ENCODE measurements around the gene TMEM61. TPM values are rescaled to one million over a fixed set of nuclear protein-coding genes. Genes with fewer than 3 reads are reported as not detected.
A peak's percentile ranks its signal among the peaks of the same experiment; 100 is the strongest.
"Not testable (repeated sequence)": the region's sequence is repeated elsewhere in the genome, so short reads cannot be mapped to it uniquely, and the experiment has no call there.

The TMEM61 gene
- total RNA-seq, 1 donor from 2014 or later: not detected

DNA sequence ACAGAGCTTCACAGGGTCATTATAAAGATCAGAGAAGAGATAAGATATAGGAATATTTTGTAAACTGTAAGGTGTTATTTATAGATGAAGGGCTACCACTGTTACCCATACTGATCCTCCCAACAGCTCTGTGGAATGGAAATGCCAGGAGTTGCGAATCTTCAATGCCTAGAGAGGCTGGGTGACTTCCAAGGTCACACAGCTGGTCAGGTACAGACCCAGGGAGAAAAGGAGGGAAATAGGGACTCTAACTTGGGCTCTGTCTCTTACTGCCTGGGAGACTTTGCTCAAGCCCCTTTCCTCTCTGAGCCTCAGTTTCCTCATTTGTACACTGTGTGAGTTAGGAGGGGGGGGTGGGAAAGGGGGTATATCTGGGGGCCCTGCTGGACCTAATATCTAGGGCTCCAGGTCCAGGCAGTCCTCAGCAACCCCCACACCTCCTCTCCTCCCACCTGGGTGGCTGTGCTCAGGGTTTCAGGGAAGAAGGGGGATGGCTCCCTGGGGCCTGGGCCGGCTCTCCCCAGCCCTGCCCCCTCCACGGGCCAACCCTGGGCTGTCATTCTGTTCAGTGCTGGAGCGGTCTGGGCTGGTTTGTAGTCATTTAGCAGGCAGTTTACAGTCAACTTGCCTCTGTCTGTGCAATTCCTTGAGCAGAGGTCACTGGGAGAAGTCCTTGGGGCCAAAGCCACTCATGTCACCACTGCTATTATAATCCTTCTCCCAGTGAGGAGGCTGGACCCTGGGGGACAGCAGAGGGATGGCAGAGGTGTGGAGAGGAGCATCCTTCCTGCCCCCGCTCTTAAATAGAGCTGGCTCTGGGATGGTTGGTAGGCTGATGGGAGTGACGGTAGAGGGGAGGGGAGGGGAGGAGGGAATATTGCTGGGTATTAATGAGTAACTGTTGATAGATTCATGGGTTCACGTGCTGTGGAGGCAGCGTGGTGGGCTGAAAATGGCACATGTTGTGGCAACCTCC, 20.0 kb downstream of the TMEM61 start:
- DNase-seq (ENCODE audit: low read depth): no peak

- no peak for DNase-seq (ENCODE audit: low read depth)
These were observed 20.9 kb downstream of the TMEM61 start for GRCh38 chr1:55001311-55001710.

GRCh38 chr1:55002686-55003085, 22.3 kb downstream of the TMEM61 start:
- no peak for DNase-seq (ENCODE audit: low read depth)

DNA sequence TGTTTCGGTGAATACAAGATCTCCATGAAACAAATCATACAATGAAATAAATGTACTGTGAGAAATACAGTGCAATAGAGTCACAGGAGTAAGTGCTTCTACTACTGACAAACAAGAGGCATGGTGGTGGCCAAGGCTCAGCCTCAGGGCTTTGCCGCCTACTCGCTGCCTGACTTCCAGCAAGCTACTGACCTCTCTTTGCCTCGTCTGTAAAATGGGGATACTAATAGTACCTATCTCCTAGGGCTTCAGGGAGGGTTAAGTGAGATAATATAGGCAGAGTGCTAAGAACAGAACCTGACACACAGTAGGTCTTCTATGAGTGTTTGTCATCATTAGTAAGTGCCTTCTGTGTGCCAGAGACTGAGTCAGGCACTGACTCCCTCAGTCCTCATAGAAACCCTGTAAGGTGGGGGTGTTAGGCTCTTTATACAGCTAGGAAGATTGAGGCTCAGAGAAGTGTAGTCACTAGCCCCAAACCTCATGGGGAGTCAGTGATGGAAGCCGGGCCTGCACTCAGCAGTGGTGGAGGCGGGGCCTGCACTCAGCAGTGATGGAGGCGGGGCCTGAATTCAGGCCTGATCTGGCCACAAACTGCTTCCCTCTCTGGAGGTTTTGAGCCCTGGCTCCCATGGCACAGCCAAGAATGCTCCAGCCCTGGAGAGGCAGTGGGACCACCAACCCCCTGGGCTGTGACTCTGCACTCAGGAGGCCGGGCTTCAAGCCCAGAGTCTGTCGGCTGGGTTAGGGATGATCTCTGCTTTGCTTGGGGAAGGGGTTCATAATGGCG, 25.1 kb downstream of the TMEM61 start:
- no peak for DNase-seq (ENCODE audit: low read depth)

DNA sequence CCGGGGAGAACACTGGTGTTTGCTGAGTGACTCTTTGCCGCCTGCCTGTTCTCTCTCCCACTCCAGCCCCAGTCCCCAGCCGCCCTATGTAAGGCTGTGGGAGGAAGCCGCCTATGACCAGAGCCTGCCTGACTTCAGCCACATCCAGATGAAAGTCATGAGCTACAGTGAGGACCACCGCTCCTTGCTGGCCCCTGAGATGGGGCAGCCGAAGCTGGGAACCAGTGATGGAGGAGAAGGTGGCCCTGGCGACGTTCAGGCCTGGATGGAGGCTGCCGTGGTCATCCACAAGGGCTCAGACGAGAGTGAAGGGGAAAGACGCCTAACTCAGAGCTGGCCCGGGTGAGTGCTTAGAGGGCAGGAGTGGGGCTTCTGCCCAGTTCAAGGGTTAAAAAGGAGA, 26.5 kb downstream of the TMEM61 start:
- DNase-seq (ENCODE audit: low read depth): no peak

GRCh38 chr1:55007625-55008024, 27.2 kb downstream of the TMEM61 start:
- DNase-seq (ENCODE audit: low read depth): no peak

DNA sequence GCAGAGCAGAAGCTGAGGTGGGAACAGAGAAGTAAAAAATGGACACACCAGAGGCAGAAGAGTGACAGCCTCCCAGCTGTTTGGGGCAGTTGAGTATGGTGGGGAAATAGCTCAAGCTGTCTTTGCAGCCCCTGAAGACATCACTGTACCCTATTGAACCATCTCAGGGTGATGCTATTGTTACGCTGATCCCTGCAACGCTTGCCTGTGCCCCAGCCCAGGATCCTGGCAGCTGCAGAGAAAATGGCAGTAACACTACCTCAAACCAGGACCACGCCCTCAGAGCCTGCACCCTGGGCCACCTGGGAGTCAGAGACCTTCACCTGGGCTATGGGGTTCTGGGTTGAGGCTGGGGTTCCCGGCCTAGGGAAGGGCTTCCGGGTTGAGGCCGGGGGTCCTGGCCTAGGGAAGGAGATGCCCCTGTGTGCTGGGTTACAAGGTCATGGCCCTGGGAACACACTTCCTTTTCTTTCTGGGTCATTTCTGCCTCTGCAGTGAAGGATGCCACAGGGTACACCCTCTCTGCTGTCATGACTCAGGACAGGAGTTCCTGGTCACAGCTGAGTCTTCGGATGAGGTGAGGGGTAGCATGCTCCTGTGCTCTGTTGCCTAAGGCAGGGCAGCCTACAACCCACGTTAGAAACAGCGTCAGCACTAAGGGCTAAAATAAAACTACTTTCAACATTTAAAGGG, 29.9 kb downstream of the TMEM61 start:
- DNase-seq (ENCODE audit: low read depth): no peak

GRCh38 chr1:55010887-55011217, 30.4 kb downstream of the TMEM61 start:
- DNase-seq (ENCODE audit: low read depth): no peak

- DNase-seq (ENCODE audit: low read depth): peak; percentile 40
These were observed 32.2 kb downstream of the TMEM61 start for GRCh38 chr1:55012661-55013060.

DNA sequence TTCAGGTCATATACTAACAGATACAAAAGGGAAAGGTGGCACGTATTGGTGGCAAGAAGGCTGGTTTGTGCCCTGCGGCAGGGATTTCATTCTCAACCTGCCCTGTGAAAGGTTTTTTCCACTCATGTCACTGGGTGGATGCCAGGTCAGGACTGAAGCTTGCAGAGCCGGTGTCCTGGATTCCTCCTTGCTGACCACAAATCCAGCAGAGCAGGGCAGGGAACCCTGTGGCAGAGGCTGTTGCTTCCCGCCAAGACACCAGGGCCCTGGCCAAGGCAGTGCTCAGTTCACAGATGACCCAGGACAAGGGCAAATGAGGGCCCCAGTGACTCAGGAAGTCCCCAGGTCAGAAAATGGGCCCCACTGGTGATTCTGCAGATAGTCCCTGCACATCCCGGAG, 34.7 kb downstream of the TMEM61 start:
- DNase-seq (ENCODE audit: low read depth): peak; percentile 66

DNA sequence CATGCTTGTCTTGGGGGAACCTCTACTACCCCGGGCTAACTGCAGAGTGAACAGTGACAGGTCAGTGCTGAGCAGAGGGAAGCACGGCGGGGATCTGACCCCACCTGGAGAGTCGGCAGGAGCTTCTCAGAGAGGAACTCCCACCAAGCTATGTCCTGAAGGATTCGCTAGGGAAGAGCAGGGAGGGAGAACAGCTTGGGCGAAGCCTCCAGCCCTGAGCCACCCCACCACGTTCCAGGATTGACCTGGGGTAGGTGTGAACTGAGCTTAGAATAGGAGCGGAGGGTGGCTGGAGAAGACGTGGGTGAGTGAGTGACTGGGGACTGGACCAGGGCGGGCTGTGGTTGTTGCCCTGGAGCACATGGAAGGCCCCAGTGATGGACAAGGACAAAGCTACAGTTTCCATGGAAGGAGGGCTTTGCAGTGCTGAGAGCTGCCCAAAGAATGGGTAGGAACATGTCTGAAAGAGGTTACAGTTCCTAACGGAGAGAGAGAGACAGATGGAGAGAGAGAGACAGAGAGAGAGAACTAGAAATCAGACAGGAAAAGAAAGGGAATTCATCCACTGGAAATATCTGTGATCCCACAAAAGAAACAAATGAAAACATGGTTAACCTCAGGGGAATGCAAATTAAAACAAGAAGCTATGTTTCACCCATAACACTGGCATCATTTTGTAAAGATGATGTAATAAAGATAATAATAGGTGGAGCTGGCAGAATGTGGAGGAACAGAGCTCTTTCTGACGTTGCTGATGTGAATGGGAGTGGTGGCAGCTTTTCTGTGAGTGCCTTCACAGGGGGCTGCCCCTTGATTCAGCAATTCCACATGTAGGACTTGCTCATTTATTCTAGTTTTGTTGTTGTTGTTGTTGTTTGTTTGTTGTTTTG, 35.5 kb downstream of the TMEM61 start:
- DNase-seq (ENCODE audit: low read depth): peak; percentile 26

DNA sequence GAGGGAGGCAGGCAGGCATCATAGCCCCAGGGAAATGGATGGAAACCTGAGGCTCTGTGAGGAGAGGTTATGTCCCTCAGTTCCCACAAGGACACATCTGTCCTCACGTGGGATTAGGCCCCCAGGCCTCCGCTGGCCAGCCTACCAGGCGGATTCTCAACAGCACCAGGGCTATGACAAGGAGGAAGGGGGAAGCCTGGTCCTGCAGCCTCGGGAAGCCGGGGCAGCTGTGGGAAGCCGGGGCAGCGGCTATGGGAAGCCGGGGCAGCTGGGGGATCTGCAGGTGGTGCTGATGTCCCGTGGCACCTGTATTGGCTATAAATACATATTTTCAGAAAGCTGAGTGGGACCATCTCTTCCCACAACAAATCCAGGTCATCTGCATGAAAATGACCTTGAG, 38.0 kb downstream of the TMEM61 start:
- DNase-seq (ENCODE audit: low read depth): no peak

GRCh38 chr1:55021942-55022546, 41.6 kb downstream of the TMEM61 start:
- DNase-seq (ENCODE audit: low read depth): peak; percentile 96

- DNase-seq (ENCODE audit: low read depth): not testable (repeated sequence)
These were observed 43.7 kb downstream of the TMEM61 start for GRCh38 chr1:55024163-55024562.

DNA sequence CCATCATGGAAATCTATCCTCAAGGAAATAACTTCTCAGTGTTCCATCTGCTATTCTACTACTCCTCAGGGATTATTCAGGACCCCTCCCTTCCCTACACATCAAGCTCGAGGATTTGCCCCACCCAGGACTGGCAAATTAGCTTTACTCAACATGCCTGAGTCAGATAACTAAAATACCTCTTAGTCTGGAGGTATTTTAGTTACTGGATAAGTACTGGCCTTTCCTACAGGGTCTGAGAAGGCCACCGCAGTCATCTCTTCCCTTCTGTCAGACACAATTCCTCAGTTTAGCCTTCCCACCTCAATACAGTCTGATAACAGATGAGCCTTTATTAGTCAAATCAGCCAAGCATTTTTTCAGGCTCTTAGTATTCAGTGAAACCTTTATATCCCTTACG, 46.3 kb downstream of the TMEM61 start:
- DNase-seq (ENCODE audit: low read depth): not testable (repeated sequence)

GRCh38 chr1:55031098-55031497, 50.7 kb downstream of the TMEM61 start:
- not testable (repeated sequence) for DNase-seq (ENCODE audit: low read depth)

GRCh38 chr1:55033265-55033614, 52.8 kb downstream of the TMEM61 start:
- DNase-seq (ENCODE audit: low read depth): no peak

DNA sequence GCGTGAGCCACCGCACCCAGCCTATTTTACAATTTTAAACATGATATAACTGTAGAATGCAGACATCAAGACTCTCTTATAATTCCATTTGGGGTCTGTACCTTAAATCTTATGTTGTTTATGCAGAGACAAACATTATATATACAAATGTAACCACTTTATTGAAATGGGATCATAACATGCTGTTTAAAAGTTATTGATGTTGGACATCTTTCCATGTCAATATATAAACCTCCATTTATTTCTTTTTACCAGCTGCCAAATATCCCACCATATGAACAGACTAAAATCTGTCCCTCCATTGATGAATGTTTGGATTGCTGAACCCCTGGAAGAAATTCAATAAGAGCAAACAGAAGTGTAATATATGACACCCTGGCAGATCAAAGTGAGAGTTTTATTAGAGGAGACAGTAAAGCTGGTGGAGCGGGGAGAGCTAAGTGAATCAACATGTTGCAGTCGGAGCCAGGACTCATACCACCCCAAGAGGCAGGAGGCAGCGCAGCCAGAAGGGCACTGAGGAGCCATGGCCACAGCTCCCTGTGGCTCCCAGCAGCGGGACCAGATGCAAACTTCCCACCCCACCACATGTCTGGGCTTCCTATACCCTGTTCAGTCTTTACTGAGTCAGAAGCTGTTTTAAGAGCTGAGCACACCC, 54.2 kb downstream of the TMEM61 start:
- no peak for DNase-seq (ENCODE audit: low read depth)

DNA sequence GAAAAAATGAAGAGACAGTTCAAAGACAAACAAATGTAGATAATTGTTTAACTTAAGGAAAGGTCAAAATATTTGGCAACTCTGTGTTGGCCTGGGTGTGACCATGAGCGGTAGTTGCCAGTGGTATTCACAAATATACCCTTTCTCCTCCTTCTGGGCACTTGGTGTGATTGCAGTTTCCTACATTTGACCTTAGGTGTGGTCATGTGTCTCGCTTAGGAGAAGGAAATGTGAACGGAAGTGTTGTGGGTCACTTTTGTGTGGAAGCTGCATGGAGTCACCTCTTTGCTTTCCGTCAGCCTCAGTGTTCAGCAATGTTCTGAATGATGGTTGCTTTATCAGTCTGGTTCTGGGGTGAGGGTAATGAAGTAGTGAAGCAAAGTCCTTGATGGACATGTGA, 55.5 kb downstream of the TMEM61 start:
- DNase-seq (ENCODE audit: low read depth): no peak

All from myocyte (in vitro differentiated cells).